Progenitor cell of endocrine pancreas (in vitro differentiated cells): Measurements from ENCODE around the gene YTHDF2. TPM values are rescaled to one million over a fixed set of nuclear protein-coding genes. Genes with fewer than 3 reads are reported as not detected.

ENCODE experiments used
- DNase-seq: peaks from one replicate; pipeline ENCODE4 v3.0.0; 2021; ENCODE audit warnings: low spot score; ENCODE audit not compliant: unreplicated experiment
- H3K27ac Mint-ChIP-seq: 2 replicates; pipeline ENCODE4 v1.8.0; 2021; ENCODE audit warnings: mild to moderate bottlenecking, moderate library complexity, mixed read lengths
- H3K27me3 Mint-ChIP-seq: 2 replicates; pipeline ENCODE4 v1.8.0; 2021; ENCODE audit warnings: mixed read lengths
- H3K36me3 Mint-ChIP-seq: 2 replicates; pipeline ENCODE4 v1.8.0; 2022; ENCODE audit warnings: mixed read lengths; ENCODE audit not compliant: insufficient read depth
- H3K4me1 Mint-ChIP-seq: 2 replicates; pipeline ENCODE4 v1.8.0; 2021; ENCODE audit warnings: low read depth, mixed read lengths
- H3K4me3 Mint-ChIP-seq: 2 replicates; pipeline ENCODE4 v1.8.0; 2021; ENCODE audit warnings: low read depth, mild to moderate bottlenecking, moderate library complexity, mixed read lengths
- H3K9me3 Mint-ChIP-seq: 2 replicates; pipeline ENCODE4 v1.8.0; 2021; ENCODE audit warnings: low read depth, mixed read lengths
- total RNA-seq: library from RNA; stranded (reverse); gene quantifications from 2 replicates; pipeline ENCODE4 v1.2.1, GENCODE V29; 2021
- TF ChIP-seq, protein P1 (sequence below): fragments of 200-600 bp; sonication (generic); IDR thresholded peaks from one replicate; pipeline ENCODE4 v1.5.0; 2021; ENCODE audit warnings: antibody characterized with exemption, mild to moderate bottlenecking; ENCODE audit not compliant: unreplicated experiment

The YTHDF2 gene
- total RNA-seq, 1 donor from 2014 or later, result 135 TPM

- H3K27me3 Mint-ChIP-seq, result peaks cover 36% of the 10 kb centered on the region
- H3K4me1 Mint-ChIP-seq, result peaks cover 1% of the 10 kb centered on the region
- TF ChIP-seq, protein P1, sequence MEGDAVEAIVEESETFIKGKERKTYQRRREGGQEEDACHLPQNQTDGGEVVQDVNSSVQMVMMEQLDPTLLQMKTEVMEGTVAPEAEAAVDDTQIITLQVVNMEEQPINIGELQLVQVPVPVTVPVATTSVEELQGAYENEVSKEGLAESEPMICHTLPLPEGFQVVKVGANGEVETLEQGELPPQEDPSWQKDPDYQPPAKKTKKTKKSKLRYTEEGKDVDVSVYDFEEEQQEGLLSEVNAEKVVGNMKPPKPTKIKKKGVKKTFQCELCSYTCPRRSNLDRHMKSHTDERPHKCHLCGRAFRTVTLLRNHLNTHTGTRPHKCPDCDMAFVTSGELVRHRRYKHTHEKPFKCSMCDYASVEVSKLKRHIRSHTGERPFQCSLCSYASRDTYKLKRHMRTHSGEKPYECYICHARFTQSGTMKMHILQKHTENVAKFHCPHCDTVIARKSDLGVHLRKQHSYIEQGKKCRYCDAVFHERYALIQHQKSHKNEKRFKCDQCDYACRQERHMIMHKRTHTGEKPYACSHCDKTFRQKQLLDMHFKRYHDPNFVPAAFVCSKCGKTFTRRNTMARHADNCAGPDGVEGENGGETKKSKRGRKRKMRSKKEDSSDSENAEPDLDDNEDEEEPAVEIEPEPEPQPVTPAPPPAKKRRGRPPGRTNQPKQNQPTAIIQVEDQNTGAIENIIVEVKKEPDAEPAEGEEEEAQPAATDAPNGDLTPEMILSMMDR, result no peak
- no peak overlapping the region for H3K4me3 Mint-ChIP-seq
- no peak overlapping the region for H3K27ac Mint-ChIP-seq
- no peak for DNase-seq
- H3K9me3 Mint-ChIP-seq, result no peaks in the 10 kb centered on the region
- no peaks in the 10 kb centered on the region for H3K36me3 Mint-ChIP-seq
These were observed 82.3 kb downstream of the YTHDF2 start for GRCh38 chr1:28819020-28819419.

Other genes with a start within 250 kb of the YTHDF2 start
- gene RCC1, start 230.9 kb upstream of the YTHDF2 start, total RNA-seq, result 58.4 TPM in 2 replicates
- 38.6 and 39.6 TPM in 2 replicates for gene TRNAU1AP, start 183.9 kb upstream of the YTHDF2 start, total RNA-seq
- 0.65 and 2.1 TPM in 2 replicates for gene RAB42, start 144.7 kb upstream of the YTHDF2 start, total RNA-seq
- gene TAF12, start 93.9 kb upstream of the YTHDF2 start, total RNA-seq, result 18.2 and 20.1 TPM in 2 replicates
- gene RNU11, start 88.3 kb upstream of the YTHDF2 start, total RNA-seq, result not detected in 2 replicates
- 18.5 and 18.8 TPM in 2 replicates for gene GMEB1, start 68.2 kb upstream of the YTHDF2 start, total RNA-seq
- gene OPRD1, start 75.2 kb downstream of the YTHDF2 start, total RNA-seq, result 0.67 and 0.71 TPM in 2 replicates
- gene EPB41, start 177.6 kb downstream of the YTHDF2 start, total RNA-seq, result 96.2 and 102 TPM in 2 replicates